ENCODE results near the gene KLHL11.
A peak's percentile ranks its signal among the peaks of the same experiment; 100 is the strongest.

- peak; percentile 41; the same call in 1 of the 2 replicates for TF ChIP-seq POLR2AphosphoS5 (IDR thresholded peaks at IDR 0.05; ENCODE audit: low read depth, low read length)
- no peak for TF ChIP-seq CTCF (IDR thresholded peaks at IDR 0.05)
These were observed 29.2 kb downstream of the KLHL11 start, which contains the start of gene NT5C3B for GRCh38 chr17:41835800-41836549.
